Caco-2 (cell line): ENCODE data around the gene FLYWCH2. TPM values are rescaled to one million over a fixed set of nuclear protein-coding genes. Genes with fewer than 3 reads are reported as not detected.

ENCODE experiments used
- total RNA-seq: library from RNA; stranded (reverse); gene quantifications from 2 replicates; pipeline ENCODE4 v1.2.3, GENCODE V29; 2022

The FLYWCH2 gene
- total RNA-seq, 1 experiment from 2014 or later = 28.7 TPM

Other genes with a start within 250 kb of the FLYWCH2 start
- gene KCTD5, start 200.7 kb upstream of the FLYWCH2 start, total RNA-seq = 30.4 and 33.3 TPM in 2 replicates
- 0.72 and 1.1 TPM in 2 replicates for gene PRSS27, start 163.0 kb upstream of the FLYWCH2 start, total RNA-seq
- gene SRRM2, start 130.6 kb upstream of the FLYWCH2 start, total RNA-seq = 332 and 382 TPM in 2 replicates
- 175 and 184 TPM in 2 replicates for gene ELOB, start 105.9 kb upstream of the FLYWCH2 start, total RNA-seq
- not detected in 2 replicates for gene PRSS33, start 95.7 kb upstream of the FLYWCH2 start, total RNA-seq
- not detected in 2 replicates for gene PRSS41, start 84.7 kb upstream of the FLYWCH2 start, total RNA-seq
- not detected in 2 replicates for gene PRSS21, start 66.0 kb upstream of the FLYWCH2 start, total RNA-seq
- 0.34 TPM in 1 of 2 replicates, not detected in the other for gene ZG16B, start 52.9 kb upstream of the FLYWCH2 start, total RNA-seq
- gene PRSS22, start 25.0 kb upstream of the FLYWCH2 start, total RNA-seq = 131 TPM in 2 replicates
- gene FLYWCH1, start 28.7 kb downstream of the FLYWCH2 start, total RNA-seq = 23.3 and 27.9 TPM in 2 replicates
- 1.9 and 2.2 TPM in 2 replicates for gene KREMEN2, start 81.1 kb downstream of the FLYWCH2 start, total RNA-seq
- 12.0 and 13.4 TPM in 2 replicates for gene PAQR4, start 86.1 kb downstream of the FLYWCH2 start, total RNA-seq
- gene PKMYT1, start 97.2 kb downstream of the FLYWCH2 start, total RNA-seq = 63.3 and 73.7 TPM in 2 replicates
- 0.79 and 0.91 TPM in 2 replicates for gene CLDN9, start 129.7 kb downstream of the FLYWCH2 start, total RNA-seq
- 9.0 and 12.9 TPM in 2 replicates for gene CLDN6, start 135.0 kb downstream of the FLYWCH2 start, total RNA-seq
- 62.5 and 66.4 TPM in 2 replicates for gene TNFRSF12A, start 137.2 kb downstream of the FLYWCH2 start, total RNA-seq
- 40.8 and 44.9 TPM in 2 replicates for gene HCFC1R1, start 140.7 kb downstream of the FLYWCH2 start, total RNA-seq
- 46.0 and 48.0 TPM in 2 replicates for gene THOC6, start 140.8 kb downstream of the FLYWCH2 start, total RNA-seq
- 10.6 and 11.1 TPM in 2 replicates for gene BICDL2, start 153.7 kb downstream of the FLYWCH2 start, total RNA-seq
- 0.11 and 0.14 TPM in 2 replicates for gene MMP25, start 163.3 kb downstream of the FLYWCH2 start, total RNA-seq
- 149 and 165 TPM in 2 replicates for gene IL32, start 182.4 kb downstream of the FLYWCH2 start, total RNA-seq
- not detected in 2 replicates for gene ZSCAN10, start 216.1 kb downstream of the FLYWCH2 start, total RNA-seq
- gene ZNF205, start 229.4 kb downstream of the FLYWCH2 start, total RNA-seq = 10.3 and 13.5 TPM in 2 replicates